Stimulated activated CD4-positive, alpha-beta T cell treated with anti-CD3 and anti-CD28 coated beads, Interleukin-15, amount 100 ng/mL, for 24 hours (primary cell): ENCODE data around the gene RUFY4.
A peak's percentile ranks its signal among the peaks of the same experiment; 100 is the strongest.
"Not testable (repeated sequence)": the region's sequence is repeated elsewhere in the genome, so short reads cannot be mapped to it uniquely, and the experiment has no call there.

ENCODE experiments used
- DNase-seq: peaks from one replicate; pipeline ENCODE4 v3.0.0-alpha.2; 2020

Gene RUFY4

DNA sequence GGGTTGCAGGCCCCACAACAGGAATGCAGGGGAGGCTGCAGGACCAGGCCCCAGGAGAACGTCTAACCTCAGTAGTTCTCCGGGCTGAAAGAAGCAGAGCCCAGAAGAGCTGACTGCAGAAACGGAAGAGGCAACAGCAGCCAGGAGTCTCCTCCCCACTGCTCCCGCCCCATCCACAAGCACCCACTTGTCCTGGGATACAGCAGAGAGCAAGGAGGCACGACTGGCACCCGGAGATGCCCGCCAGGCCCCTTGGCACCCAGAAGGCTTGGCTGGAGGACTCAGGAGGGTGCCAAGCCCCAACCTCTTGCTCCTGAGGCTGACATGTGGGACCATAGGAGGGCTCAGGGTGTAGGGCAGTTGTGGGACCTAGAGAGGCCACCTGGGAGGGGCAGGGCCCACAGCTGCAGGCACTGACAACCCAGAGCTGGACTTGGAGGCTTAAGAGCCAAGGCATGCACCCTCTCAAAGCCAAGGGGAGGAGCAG is 37.2 kb upstream of the RUFY4 start:
- DNase-seq: no peak

- DNase-seq: no peak
These were observed 36.5 kb upstream of the RUFY4 start for GRCh38 chr2:218032336-218033171.

DNA sequence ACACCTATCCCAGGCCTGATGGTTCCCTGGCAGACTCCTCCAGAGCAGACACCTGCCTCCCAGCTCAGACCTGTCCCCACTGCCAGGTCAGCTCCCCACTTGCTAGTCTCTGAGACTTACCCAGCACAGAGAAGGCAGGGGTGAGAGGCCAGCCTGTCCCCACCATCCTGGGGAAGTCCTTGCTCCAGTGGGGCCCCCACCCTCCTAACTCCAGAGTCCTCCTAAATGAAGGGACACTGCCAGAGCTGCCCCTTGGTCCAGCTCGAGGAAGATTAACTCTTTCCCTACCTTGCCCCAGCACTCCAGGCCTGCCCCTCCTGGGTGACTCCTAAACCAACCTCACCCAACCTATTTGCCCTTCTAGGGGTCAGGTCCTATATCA is 35.9 kb upstream of the RUFY4 start:
- no peak for DNase-seq

- no peak for DNase-seq
These were observed 35.2 kb upstream of the RUFY4 start for GRCh38 chr2:218033590-218034496.

DNA sequence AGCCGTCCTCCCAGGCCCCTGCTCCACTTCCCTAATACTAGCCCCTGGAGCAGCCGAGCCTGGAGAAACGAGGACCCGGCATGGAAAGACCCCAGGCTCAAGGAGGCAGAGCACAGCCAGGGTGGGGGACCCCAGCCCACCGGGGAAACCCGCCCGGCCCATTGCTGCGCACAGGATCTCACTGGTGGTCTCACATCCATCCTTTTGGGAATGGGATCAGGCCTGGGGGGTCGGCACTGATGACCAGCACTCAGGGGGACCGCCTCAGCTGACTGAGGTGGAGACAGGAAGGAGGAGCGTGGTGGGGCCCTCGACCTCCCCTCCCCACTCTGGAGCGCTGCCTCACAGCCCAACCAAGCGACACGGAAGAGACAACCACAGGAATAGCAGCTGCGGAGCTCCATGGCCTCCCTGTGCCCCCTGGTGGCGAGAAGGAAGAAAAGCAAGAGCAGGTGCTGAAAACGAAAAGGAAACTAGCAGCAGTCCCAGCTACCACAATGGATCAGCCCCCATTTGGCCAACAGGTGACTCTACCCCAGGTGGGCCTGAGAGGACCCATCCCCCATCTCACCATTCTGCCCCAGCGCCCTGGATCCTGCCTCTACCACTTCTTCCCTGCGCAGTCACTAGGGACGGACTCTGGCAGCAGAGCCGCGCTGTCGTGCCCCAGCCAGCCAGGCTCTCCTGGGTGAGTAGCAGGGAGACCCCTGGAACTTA is 34.4 kb upstream of the RUFY4 start:
- DNase-seq: peak; percentile 74

GRCh38 chr2:218035463-218036100 is 33.5 kb upstream of the RUFY4 start:
- DNase-seq: no peak

DNA sequence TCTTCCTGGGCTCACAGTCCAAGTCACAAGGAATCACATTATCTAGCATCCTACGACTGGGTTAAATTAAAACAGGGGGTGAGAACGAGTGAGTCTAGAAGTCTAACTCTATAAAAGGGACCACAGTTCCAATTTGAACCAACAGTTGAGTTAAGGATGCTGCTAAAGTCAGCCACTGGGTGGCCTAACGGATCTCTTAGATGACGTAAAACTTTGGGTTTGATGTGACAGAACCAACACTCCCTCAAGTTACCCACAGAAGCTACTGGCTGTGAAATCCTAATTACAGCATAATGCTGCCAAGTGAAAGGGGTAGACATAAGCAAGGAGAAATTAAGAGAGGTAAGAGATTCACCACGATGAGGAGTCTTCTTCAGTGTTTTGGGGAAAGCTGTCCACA is 32.7 kb upstream of the RUFY4 start:
- no peak for DNase-seq

DNA sequence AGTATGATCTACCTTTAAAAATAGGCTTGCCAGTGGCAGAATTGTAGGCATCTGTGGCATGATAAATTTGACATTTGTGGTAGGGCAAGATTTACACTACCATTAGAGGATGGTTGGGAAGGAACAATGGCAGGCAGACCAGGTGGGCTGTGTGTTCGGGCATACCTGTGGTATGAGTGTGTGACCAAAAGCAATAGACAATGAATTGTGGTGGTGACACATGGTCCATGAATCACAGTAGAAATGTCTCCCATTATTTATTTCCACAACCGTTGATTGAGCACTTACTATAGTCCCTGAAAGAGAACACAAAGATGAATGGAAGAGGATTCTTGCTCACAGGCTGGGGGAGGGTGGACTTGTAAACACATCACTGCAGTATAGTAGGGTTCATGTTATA is 29.9 kb upstream of the RUFY4 start:
- no peak for DNase-seq

GRCh38 chr2:218040883-218041282 is 28.2 kb upstream of the RUFY4 start:
- DNase-seq: no peak

DNA sequence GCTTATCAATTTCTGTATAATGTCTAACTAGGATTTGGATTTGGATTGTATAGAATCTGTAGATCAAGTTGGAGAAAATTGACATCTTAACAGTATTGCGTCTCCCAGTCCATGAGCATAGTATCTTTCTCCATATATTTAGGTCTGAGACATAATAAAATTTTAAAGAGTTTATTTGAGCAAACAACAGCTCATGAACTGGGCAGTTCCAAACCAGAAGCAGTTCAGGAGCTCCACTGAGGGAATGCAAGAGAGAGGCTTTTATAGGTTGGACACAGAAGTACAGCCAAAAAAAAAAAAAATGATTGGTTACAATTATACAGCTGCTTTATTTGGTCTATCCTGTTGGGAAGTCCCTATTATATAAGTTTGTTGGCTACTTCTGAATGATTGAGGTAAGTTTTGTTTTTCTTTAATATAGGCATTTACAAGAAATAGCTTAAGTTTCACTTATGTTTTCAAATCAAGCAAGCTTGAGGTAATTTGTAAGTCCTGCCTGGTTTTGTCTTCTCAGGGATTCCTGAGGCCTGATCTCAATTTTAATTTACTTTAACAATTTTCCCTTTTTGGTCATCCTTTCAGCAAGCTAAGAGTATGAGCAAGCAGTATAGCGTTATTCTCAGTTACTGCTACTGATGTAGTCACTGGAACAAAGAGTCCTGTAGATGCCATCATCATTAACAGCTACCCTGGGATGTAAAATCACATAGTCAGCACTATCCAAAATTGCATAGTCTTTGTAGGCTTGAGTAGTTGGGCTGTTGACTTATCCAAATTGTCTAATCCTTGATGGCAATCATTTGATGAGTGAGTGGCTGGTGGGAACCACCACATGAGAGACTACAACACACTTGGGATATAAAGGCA is 27.5 kb upstream of the RUFY4 start:
- no peak for DNase-seq

GRCh38 chr2:218043100-218043499 is 26.0 kb upstream of the RUFY4 start:
- DNase-seq: no peak

DNA sequence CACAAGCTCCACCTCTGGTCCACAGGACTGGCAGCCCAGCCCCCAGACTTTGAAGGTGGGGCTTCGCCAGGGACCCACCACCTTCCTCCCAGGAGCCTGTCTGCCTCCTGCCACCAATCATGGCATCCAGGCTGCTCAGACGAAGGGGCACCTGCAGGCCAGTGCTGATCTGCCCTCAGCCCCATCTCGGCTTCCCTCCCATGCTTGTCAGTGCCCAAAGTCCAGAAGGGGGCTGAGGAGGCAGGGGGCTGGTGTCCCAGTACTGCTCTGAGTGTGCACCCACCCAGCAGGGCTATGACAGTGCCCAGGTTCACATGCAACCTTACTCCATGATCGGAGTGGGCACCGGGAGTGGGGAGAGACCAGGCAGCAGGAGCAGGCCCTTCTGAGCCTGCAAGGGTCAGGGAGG is 25.3 kb upstream of the RUFY4 start:
- DNase-seq: no peak

DNA sequence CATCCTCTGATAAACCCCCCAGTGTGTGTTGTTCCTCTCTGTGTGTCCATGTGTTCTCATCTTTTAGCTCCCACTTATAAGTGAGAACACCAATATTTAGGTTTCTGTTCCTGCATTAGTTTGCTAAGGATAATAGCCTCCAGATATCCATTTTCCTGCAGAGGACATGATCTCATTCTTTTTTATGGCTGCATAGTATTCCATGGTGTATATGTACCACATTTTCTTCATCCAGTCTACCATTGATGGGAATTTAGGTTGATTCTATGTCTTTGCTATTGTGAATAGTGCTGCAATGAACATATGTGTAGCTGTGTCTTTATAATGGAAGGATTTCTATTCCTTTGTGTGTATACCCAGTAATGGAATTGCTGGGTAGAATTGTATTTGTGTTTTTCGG is 24.5 kb upstream of the RUFY4 start:
- not testable (repeated sequence) for DNase-seq

DNA sequence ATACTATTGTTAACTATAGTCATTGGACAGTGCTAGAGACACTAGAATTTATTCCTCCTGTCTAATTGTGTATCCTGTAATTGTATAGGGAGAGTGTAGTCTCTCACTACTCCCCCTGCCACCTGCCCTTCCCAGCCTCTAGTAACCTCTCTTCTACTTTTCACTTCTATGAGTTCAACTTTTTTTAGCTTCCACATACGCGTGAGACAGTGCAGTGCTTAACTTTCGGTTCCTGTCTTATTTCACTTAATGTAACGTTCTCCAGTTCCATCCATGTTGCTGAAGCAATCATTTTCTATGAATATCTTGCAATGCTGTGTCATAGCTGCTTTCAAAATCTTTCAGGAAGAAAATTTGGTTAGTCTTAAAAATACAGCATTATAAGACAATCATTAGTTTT is 22.8 kb upstream of the RUFY4 start:
- DNase-seq: no peak

GRCh38 chr2:218047536-218048225 is 21.4 kb upstream of the RUFY4 start:
- DNase-seq: no peak

DNA sequence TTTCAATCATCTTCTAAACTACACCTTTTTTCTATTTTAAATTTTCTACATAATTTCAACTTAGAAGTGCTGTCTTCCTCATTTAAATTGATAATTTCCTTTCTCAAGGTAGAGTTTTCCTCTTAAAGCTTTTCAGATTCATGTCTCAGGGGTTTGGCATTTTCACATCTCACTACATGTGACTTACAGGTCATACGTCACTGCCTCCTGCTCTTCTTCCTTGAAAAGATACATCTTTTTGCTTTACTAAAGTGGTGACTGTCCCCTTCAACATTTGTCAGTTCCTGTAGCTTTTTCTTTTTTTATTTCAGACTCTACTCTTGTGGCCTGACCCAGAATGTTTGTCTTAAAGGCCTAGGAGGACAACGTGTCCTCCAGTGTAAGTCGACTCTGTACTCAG is 17.1 kb upstream of the RUFY4 start:
- DNase-seq: no peak

GRCh38 chr2:218059289-218059688 is 9.8 kb upstream of the RUFY4 start:
- no peak for DNase-seq

GRCh38 chr2:218060118-218060517 is 8.9 kb upstream of the RUFY4 start:
- DNase-seq: no peak

GRCh38 chr2:218060950-218061660 is 7.9 kb upstream of the RUFY4 start:
- DNase-seq: no peak

DNA sequence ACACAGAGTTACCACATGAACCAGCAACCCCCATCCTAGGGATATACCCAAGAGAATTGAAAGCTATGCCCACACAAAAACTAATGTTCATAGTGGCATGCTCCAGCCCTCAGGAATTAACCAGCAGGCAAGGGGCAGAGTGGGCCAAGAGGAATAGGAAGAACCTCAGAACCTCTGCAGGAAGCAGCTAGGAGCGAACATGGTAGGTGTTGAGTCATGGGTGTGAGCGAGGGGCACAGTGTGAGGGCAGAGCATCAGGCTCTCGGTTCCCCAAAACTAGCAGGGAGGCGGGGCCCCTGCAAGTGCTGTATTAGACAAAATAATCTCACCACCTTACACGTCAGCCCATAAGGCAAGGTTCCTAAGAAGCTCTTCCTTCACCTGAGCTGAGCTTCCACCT is 5.6 kb upstream of the RUFY4 start:
- DNase-seq: no peak
